Prostate gland (tissue), 2 donors: ENCODE data around the gene GHR. TPM values are rescaled to one million over a fixed set of nuclear protein-coding genes. Genes with fewer than 3 reads are reported as not detected.

Source experiments
- DNase-seq: peaks from one replicate; pipeline ENCODE4 v3.0.0-alpha.2; 2019; ENCODE audit warnings: low spot score
- H3K27ac ChIP-seq, 2 donors: fragments of 200-600 bp; sonication (generic); 2 replicates each; pipeline ENCODE4 v1.5.1; 2017 to 2019
- H3K27me3 ChIP-seq: fragments of 200-600 bp; sonication (generic); replicated peaks from 2 replicates; pipeline ENCODE4 v1.5.1; 2019; ENCODE audit not compliant: insufficient read depth
- H3K36me3 ChIP-seq, 2 donors: fragments of 200-600 bp; sonication (generic); 1 replicate in 1 of 2; 2 replicates in 1 of 2; pipeline versions ENCODE4 v1.5.1 to v1.8.1; 2017 to 2019
- H3K4me1 ChIP-seq: fragments of 200-600 bp; sonication (generic); replicated peaks from 2 replicates; pipeline ENCODE4 v1.5.1; 2019
- H3K4me3 ChIP-seq, 2 donors: fragments of 200-600 bp; sonication (generic); 2 replicates each; pipeline ENCODE4 v1.5.1; 2017 to 2019
- H3K9me3 ChIP-seq: fragments of 200-600 bp; sonication (generic); 2 replicates; pipeline ENCODE4 v1.5.1; 2017
- CTCF ChIP-seq, 4 experiments: fragments of 200-600 bp in 2 of 4; fragments of 450-650 bp in 2 of 4; sonication (generic) in 2 of 4; IDR thresholded peaks; 1 replicate in 3 of 4; 2 replicates in 1 of 4; pipeline ENCODE4 v1.5.1; 2016 to 2019; ENCODE audit warnings: antibody characterized with exemption in 4 of 4, mild to moderate bottlenecking in 2 of 4, moderate library complexity in 2 of 4
- POLR2A ChIP-seq: fragments of 450-650 bp; IDR thresholded peaks from one replicate; pipeline ENCODE4 v1.6.1; 2016; ENCODE audit warnings: antibody characterized with exemption, mild to moderate bottlenecking
- POLR2AphosphoS5 ChIP-seq: sonication (generic); formaldehyde crosslinking; IDR thresholded peaks from one replicate; pipeline ENCODE4 v1.6.1; 2017; ENCODE audit warnings: antibody characterized with exemption
- WGBS: methylation state at CpG from one replicate; pipeline ENCODE4 v1.1.5; 2018; 5-methylcytosine and 5-hydroxymethylcytosine counted together
- intact Hi-C: fragments of 100-400 bp; cut with DNase I; formaldehyde crosslinking; loops from one replicate; pipeline ENCODE4 v1.14.2; 2022
- total RNA-seq, 2 donors: library from RNA; depleted of rRNA; stranded (reverse); fragments of >200 nt; gene quantifications; one replicate each; pipeline ENCODE4 v1.1.0, GENCODE V29; 2016

GHR gene
- total RNA-seq, 2 donors from 2014 or later = 11.8 to 15.5 TPM

- Histone ChIP-seq H3K4me3 (no peak overlapping the region), H3K36me3 (no peaks in the 10 kb centered on the region), H3K9me3 (no peaks in the 10 kb centered on the region), H3K27me3 (no peaks in the 10 kb centered on the region), H3K27ac (no peak overlapping the region), H3K4me1 (peaks cover 3% of the 10 kb centered on the region)
- DNase-seq = no peak
- TF ChIP-seq POLR2A = no peak
- no peak for TF ChIP-seq CTCF (IDR thresholded peaks at IDR 0.05)
- no peak for TF ChIP-seq POLR2AphosphoS5
- WGBS = 90% methylated on average over 8 of the region's 8 CpGs
- intact Hi-C loops = no loop called here
These were observed 44.8 kb downstream of the GHR start for GRCh38 chr5:42467981-42468524.

- H3K27ac ChIP-seq = no peak overlapping the region
These were observed 60.4 kb downstream of the GHR start for GRCh38 chr5:42483472-42484154.

GRCh38 chr5:42487077-42487476 is 63.8 kb downstream of the GHR start:
- no peaks in the 10 kb centered on the region for H3K9me3 ChIP-seq
- intact Hi-C loops = no loop called here
- H3K36me3 ChIP-seq = no peaks in the 10 kb centered on the region
- no peaks in the 10 kb centered on the region for H3K27me3 ChIP-seq
- TF ChIP-seq POLR2AphosphoS5 = no peak
- TF ChIP-seq POLR2A = no peak
- TF ChIP-seq CTCF (IDR thresholded peaks at IDR 0.05) = no peak
- no peak overlapping the region for H3K4me3 ChIP-seq
- peaks cover 2% of the 10 kb centered on the region for H3K4me1 ChIP-seq
- no peak for DNase-seq
- H3K27ac ChIP-seq = no peak overlapping the region
- WGBS = 90% methylated on average over 3 of the region's 3 CpGs

More at GRCh38 chr5:42483472-42484154, 60.4 kb downstream of the GHR start:
- Histone ChIP-seq H3K4me3 (no peak overlapping the region), H3K9me3 (no peaks in the 10 kb centered on the region), H3K36me3 (no peaks in the 10 kb centered on the region), H3K4me1 (peaks cover 2% of the 10 kb centered on the region), H3K27me3 (no peaks in the 10 kb centered on the region)
- intact Hi-C loops = no loop called here
- peak; percentile 68 for DNase-seq
- WGBS = 55% methylated on average over 5 of the region's 5 CpGs
- peak; percentile 21 for TF ChIP-seq POLR2AphosphoS5
- TF ChIP-seq POLR2A = no peak
- TF ChIP-seq CTCF (IDR thresholded peaks at IDR 0.05) = no peak

- no peak for DNase-seq
- H3K4me1 ChIP-seq = peaks cover 2% of the 10 kb centered on the region
- intact Hi-C loops = no loop called here
- no peak overlapping the region for H3K4me3 ChIP-seq
- no peak overlapping the region for H3K27ac ChIP-seq
- H3K36me3 ChIP-seq = no peaks in the 10 kb centered on the region
- no peaks in the 10 kb centered on the region for H3K27me3 ChIP-seq
- H3K9me3 ChIP-seq = no peaks in the 10 kb centered on the region
- no peak for TF ChIP-seq POLR2AphosphoS5
- TF ChIP-seq POLR2A = no peak
- no peak for TF ChIP-seq CTCF (IDR thresholded peaks at IDR 0.05)
These were observed 64.6 kb downstream of the GHR start for GRCh38 chr5:42487821-42488220.

GRCh38 chr5:42490831-42491230 is 67.6 kb downstream of the GHR start:
- Histone ChIP-seq H3K4me3 (no peak overlapping the region), H3K4me1 (no peaks in the 10 kb centered on the region), H3K36me3 (no peaks in the 10 kb centered on the region), H3K9me3 (no peaks in the 10 kb centered on the region), H3K27me3 (no peaks in the 10 kb centered on the region), H3K27ac (no peak overlapping the region)
- 59% methylated on average over 2 of the region's 2 CpGs for WGBS
- intact Hi-C loops = no loop called here
- DNase-seq = no peak
- TF ChIP-seq POLR2A (no peak), POLR2AphosphoS5 (no peak)
